ENCODE results near the gene SRRM5.

Gene SRRM5

GRCh38 chr19:43626838-43627237 lies 14.9 kb downstream of the SRRM5 start:
- no peak overlapping the region for H3K4me2 ChIP-seq (ENCODE audit: low read depth, low read length)
- peaks cover 17% of the 10 kb centered on the region for H3K27me3 ChIP-seq (replicated peaks; ENCODE audit: insufficient read depth, low read length)
- H2AFZ ChIP-seq (ENCODE audit: low read length): no peak overlapping the region
- no peaks in the 10 kb centered on the region for H3K4me1 ChIP-seq (ENCODE audit: low read length)
- no peaks in the 10 kb centered on the region for H3K9me3 ChIP-seq (replicated peaks; ENCODE audit: insufficient read depth, low read length)
- no peak overlapping the region for H3K27ac ChIP-seq (ENCODE audit: low read length)
- no peaks in the 10 kb centered on the region for H3F3A ChIP-seq (ENCODE audit: insufficient read depth, low read length)
- no peak for TF ChIP-seq CTCF (IDR thresholded peaks at IDR 0.05; ENCODE audit: low read length)
- TF ChIP-seq EZH2 (optimal IDR thresholded peaks at IDR 0.05; ENCODE audit: low read depth, low read length): no peak
- TF ChIP-seq EZH2phosphoT487 (IDR thresholded peaks at IDR 0.05; ENCODE audit: low read length): no peak
- H3K36me3 ChIP-seq (replicated peaks; ENCODE audit: insufficient read depth, low read length): no peaks in the 10 kb centered on the region
- H3K4me3 ChIP-seq (ENCODE audit: low read length): no peak overlapping the region
- no peaks in the 10 kb centered on the region for H3K9me2 ChIP-seq (replicated peaks; ENCODE audit: insufficient read depth, low read length)
- H3K9ac ChIP-seq (ENCODE audit: low read length): no peak overlapping the region
- no peaks in the 10 kb centered on the region for H4K20me1 ChIP-seq (ENCODE audit: insufficient read depth, low read length)
- no peak for DNase-seq
- no peaks in the 10 kb centered on the region for H3K79me2 ChIP-seq (ENCODE audit: low read length)

GRCh38 chr19:43628646-43629326 lies 16.9 kb downstream of the SRRM5 start:
- Histone ChIP-seq H4K20me1 (ENCODE audit: insufficient read depth, low read length) (no peaks in the 10 kb centered on the region), H3K4me3 (ENCODE audit: low read length) (no peak overlapping the region), H3K27ac (ENCODE audit: low read length) (no peak overlapping the region), H3K9ac (ENCODE audit: low read length) (no peak overlapping the region), H3K9me2 (replicated peaks; ENCODE audit: insufficient read depth, low read length) (no peaks in the 10 kb centered on the region), H3K36me3 (replicated peaks; ENCODE audit: insufficient read depth, low read length) (no peaks in the 10 kb centered on the region), H3K4me2 (ENCODE audit: low read depth, low read length) (no peak overlapping the region), H3K4me1 (ENCODE audit: low read length) (no peaks in the 10 kb centered on the region), H3K27me3 (replicated peaks; ENCODE audit: insufficient read depth, low read length) (peaks cover 23% of the 10 kb centered on the region), H3K79me2 (ENCODE audit: low read length) (no peaks in the 10 kb centered on the region), H3F3A (ENCODE audit: insufficient read depth, low read length) (no peaks in the 10 kb centered on the region), H3K9me3 (replicated peaks; ENCODE audit: insufficient read depth, low read length) (no peaks in the 10 kb centered on the region), H2AFZ (ENCODE audit: low read length) (no peak overlapping the region)
- no peak for TF ChIP-seq EZH2 (optimal IDR thresholded peaks at IDR 0.05; ENCODE audit: low read depth, low read length)
- TF ChIP-seq CTCF (IDR thresholded peaks at IDR 0.05; ENCODE audit: low read length): no peak
- TF ChIP-seq EZH2phosphoT487 (IDR thresholded peaks at IDR 0.05; ENCODE audit: low read length): no peak
- DNase-seq: no peak

- no peak overlapping the region for H3K4me2 ChIP-seq (ENCODE audit: low read depth, low read length)
- no peaks in the 10 kb centered on the region for H3K9me2 ChIP-seq (replicated peaks; ENCODE audit: insufficient read depth, low read length)
- H3K27ac ChIP-seq (ENCODE audit: low read length): no peak overlapping the region
- H3K36me3 ChIP-seq (replicated peaks; ENCODE audit: insufficient read depth, low read length): no peaks in the 10 kb centered on the region
- no peaks in the 10 kb centered on the region for H3K9me3 ChIP-seq (replicated peaks; ENCODE audit: insufficient read depth, low read length)
- no peak overlapping the region for H3K9ac ChIP-seq (ENCODE audit: low read length)
- no peak overlapping the region for H3K4me3 ChIP-seq (ENCODE audit: low read length)
- H3K79me2 ChIP-seq (ENCODE audit: low read length): no peaks in the 10 kb centered on the region
- H3K27me3 ChIP-seq (replicated peaks; ENCODE audit: insufficient read depth, low read length): peaks cover 37% of the 10 kb centered on the region
- no peaks in the 10 kb centered on the region for H4K20me1 ChIP-seq (ENCODE audit: insufficient read depth, low read length)
- DNase-seq: no peak
- TF ChIP-seq EZH2phosphoT487 (IDR thresholded peaks at IDR 0.05; ENCODE audit: low read length) (no peak), EZH2 (optimal IDR thresholded peaks at IDR 0.05; ENCODE audit: low read depth, low read length) (no peak), CTCF (IDR thresholded peaks at IDR 0.05; ENCODE audit: low read length) (no peak)
- no peak overlapping the region for H2AFZ ChIP-seq (ENCODE audit: low read length)
- no peaks in the 10 kb centered on the region for H3K4me1 ChIP-seq (ENCODE audit: low read length)
- H3F3A ChIP-seq (ENCODE audit: insufficient read depth, low read length): no peaks in the 10 kb centered on the region
Measured at GRCh38 chr19:43631491-43631890, 19.6 kb downstream of the SRRM5 start.

Data from MM.1S (cell line).